SK-N-MC (cell line): ENCODE data around the gene ACTG1.

Source experiments
- EZH2 ChIP-seq: fragments of 200-600 bp; sonication (generic); IDR thresholded peaks from one replicate; pipeline ENCODE4 v1.6.1; 2017; ENCODE audit warnings: antibody characterized with exemption
- POLR2AphosphoS5 ChIP-seq: IDR thresholded peaks from 2 replicates; pipeline ENCODE4 v1.6.1; 2012; ENCODE audit warnings: mild to moderate bottlenecking, low read depth, low read length, borderline replicate concordance

DNA sequence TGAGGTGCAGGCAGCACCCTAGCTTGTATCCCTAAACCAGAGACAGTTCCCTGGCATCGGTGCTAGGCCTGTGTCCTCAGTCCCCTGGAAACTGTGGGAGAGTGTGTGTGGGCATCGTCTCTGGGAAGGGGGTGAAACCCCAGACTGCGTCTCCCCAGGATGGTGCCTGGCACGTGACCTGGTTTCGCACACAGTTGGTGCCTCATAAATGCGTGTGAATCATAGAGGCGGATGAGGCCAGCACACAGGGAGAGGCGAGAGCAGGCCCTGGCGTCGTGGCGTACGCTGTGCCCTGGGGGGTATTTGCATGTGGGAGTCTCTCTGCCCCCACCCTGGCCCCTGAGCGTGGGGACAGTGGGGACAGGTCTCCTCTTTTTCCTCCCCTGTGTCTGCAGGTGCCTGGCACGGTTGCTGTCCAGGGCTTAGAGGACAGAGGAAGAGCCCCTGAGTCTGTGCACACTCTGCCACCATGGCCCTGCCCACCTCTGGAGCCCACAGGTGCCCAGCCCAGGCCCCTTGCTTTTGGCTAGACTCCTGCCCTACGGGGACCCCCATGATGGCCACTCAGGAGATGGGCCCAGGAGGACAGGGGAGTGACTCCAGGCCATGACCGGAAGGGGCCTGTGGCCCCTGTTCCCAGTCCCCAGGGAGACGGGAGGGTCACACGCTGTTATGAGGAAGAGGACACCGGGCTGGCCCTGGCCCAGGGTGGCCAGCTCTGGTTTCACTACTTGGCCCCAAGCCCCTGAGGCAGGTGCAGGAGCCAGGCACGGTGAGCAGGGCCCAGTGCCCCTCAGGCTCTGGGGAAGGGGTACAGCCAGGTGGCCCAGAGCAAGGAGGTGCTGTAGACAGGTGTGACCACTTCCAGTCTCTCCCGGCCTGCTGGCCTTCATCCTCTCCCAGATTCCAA lies 14.3 kb upstream of the ACTG1 start:
- no peak for TF ChIP-seq POLR2AphosphoS5
- TF ChIP-seq EZH2, result no peak
